Gastroesophageal sphincter (tissue), 3 donors: Measurements from ENCODE around the gene C2orf69.

Experiments used
- CTCF ChIP-seq, 4 experiments: fragments of 200-600 bp in 2 of 4; fragments of 450-650 bp in 2 of 4; sonication (generic) in 1 of 4; IDR thresholded peaks; one replicate each; pipeline ENCODE4 v1.5.1; 2017 to 2019; ENCODE audit warnings: antibody characterized with exemption in 4 of 4, mild to moderate bottlenecking in 2 of 4, moderate library complexity in 2 of 4
- EP300 ChIP-seq: sonication (generic); formaldehyde crosslinking; IDR thresholded peaks from one replicate; pipeline ENCODE4 v1.6.1; 2017; ENCODE audit warnings: antibody characterized with exemption, mild to moderate bottlenecking
- POLR2A ChIP-seq, 2 donors: fragments of 450-650 bp; IDR thresholded peaks; one replicate each; pipeline ENCODE4 v1.6.1; 2017; ENCODE audit warnings: antibody characterized with exemption in 2 of 2, mild to moderate bottlenecking in 2 of 2, moderate library complexity in 1 of 2
- POLR2AphosphoS5 ChIP-seq: sonication (generic); formaldehyde crosslinking; IDR thresholded peaks from one replicate; pipeline ENCODE4 v1.6.1; 2017; ENCODE audit warnings: antibody characterized with exemption

- TF ChIP-seq POLR2AphosphoS5 (no peak), CTCF (IDR thresholded peaks at IDR 0.05) (no peak), EP300 (no peak), POLR2A (IDR thresholded peaks at IDR 0.05) (no peak)
Measured at GRCh38 chr2:199911877-199912161, 726 bp downstream of the C2orf69 start.
